ENCODE data around the gene EXOC3. TPM values are rescaled to one million over a fixed set of nuclear protein-coding genes. Genes with fewer than 3 reads are reported as not detected.

EXOC3 gene
- total RNA-seq, 2 donors from 2014 or later, result 60.2 to 89.8 TPM

- H3K4me1 Mint-ChIP-seq (ENCODE audit: low read depth in 2 of 2), result peaks cover 0 to 16% of the 10 kb centered on the region in 2 donors
- no peaks in the 10 kb centered on the region for H3K9me3 Mint-ChIP-seq
- no peaks in the 10 kb centered on the region for H3K36me3 Mint-ChIP-seq
- peaks cover under 1 to 3% of the 10 kb centered on the region in 2 donors for H3K27me3 Mint-ChIP-seq
- peak overlapping the region in 1 of 2 donors; percentile 57 for H3K27ac Mint-ChIP-seq
- ATAC-seq, result peak; percentile 52 to 83
- peak; percentile 73 for DNase-seq (ENCODE audit: low spot score)
- H3K4me3 Mint-ChIP-seq, result no peak overlapping the region
These were observed 26.9 kb upstream of the EXOC3 start for GRCh38 chr5:415928-416635.

GRCh38 chr5:416636-416960, 26.4 kb upstream of the EXOC3 start:
- Mint-ChIP-seq H3K4me3 (no peak overlapping the region), H3K27me3 (no peaks in the 10 kb centered on the region), H3K27ac (peak overlapping the region in 1 of 2 donors; percentile 57), H3K9me3 (no peaks in the 10 kb centered on the region), H3K36me3 (no peaks in the 10 kb centered on the region), H3K4me1 (ENCODE audit: low read depth in 2 of 2) (peaks cover 0 to 16% of the 10 kb centered on the region in 2 donors)
- ATAC-seq, result no peak
- no peak for DNase-seq (ENCODE audit: low spot score)

GRCh38 chr5:417301-418161, 25.4 kb upstream of the EXOC3 start:
- ATAC-seq (no peak), DNase-seq (ENCODE audit: low spot score) (no peak)
- no peaks in the 10 kb centered on the region for H3K27me3 Mint-ChIP-seq
- no peaks in the 10 kb centered on the region for H3K9me3 Mint-ChIP-seq
- H3K4me3 Mint-ChIP-seq, result no peak overlapping the region
- no peaks in the 10 kb centered on the region for H3K36me3 Mint-ChIP-seq
- peaks cover 0 to 16% of the 10 kb centered on the region in 2 donors for H3K4me1 Mint-ChIP-seq (ENCODE audit: low read depth in 2 of 2)
- no peak overlapping the region for H3K27ac Mint-ChIP-seq

- DNase-seq (ENCODE audit: low spot score) (no peak), ATAC-seq (no peak)
- Mint-ChIP-seq H3K27me3 (no peaks in the 10 kb centered on the region), H3K9me3 (no peaks in the 10 kb centered on the region), H3K4me1 (ENCODE audit: low read depth in 2 of 2) (peaks cover 0 to 22% of the 10 kb centered on the region in 2 donors), H3K27ac (no peak overlapping the region), H3K4me3 (no peak overlapping the region), H3K36me3 (no peaks in the 10 kb centered on the region)
These were observed 24.5 kb upstream of the EXOC3 start for GRCh38 chr5:418162-419121.

- Mint-ChIP-seq H3K27me3 (no peaks in the 10 kb centered on the region), H3K4me1 (ENCODE audit: low read depth in 2 of 2) (peaks cover 0 to 20% of the 10 kb centered on the region in 2 donors), H3K27ac (no peak overlapping the region), H3K9me3 (no peaks in the 10 kb centered on the region), H3K36me3 (no peaks in the 10 kb centered on the region), H3K4me3 (no peak overlapping the region)
- DNase-seq (ENCODE audit: low spot score), result no peak
- ATAC-seq, result no peak
These were observed 23.0 kb upstream of the EXOC3 start for GRCh38 chr5:419970-420369.

GRCh38 chr5:420632-421286, 22.2 kb upstream of the EXOC3 start:
- DNase-seq (ENCODE audit: low spot score) (no peak), ATAC-seq (no peak)
- H3K4me1 Mint-ChIP-seq (ENCODE audit: low read depth in 2 of 2), result peaks cover 0 to 19% of the 10 kb centered on the region in 2 donors
- no peaks in the 10 kb centered on the region for H3K9me3 Mint-ChIP-seq
- no peak overlapping the region for H3K27ac Mint-ChIP-seq
- H3K27me3 Mint-ChIP-seq, result peaks cover 0 to under 1% of the 10 kb centered on the region in 2 donors
- no peak overlapping the region for H3K4me3 Mint-ChIP-seq
- H3K36me3 Mint-ChIP-seq, result no peaks in the 10 kb centered on the region

GRCh38 chr5:421287-421880, 21.6 kb upstream of the EXOC3 start:
- H3K27me3 Mint-ChIP-seq, result peaks cover 4 to 7% of the 10 kb centered on the region in 2 donors
- H3K9me3 Mint-ChIP-seq, result no peaks in the 10 kb centered on the region
- no peaks in the 10 kb centered on the region for H3K36me3 Mint-ChIP-seq
- ATAC-seq, result no peak
- H3K27ac Mint-ChIP-seq, result no peak overlapping the region
- no peak overlapping the region for H3K4me3 Mint-ChIP-seq
- peaks cover 3 to 15% of the 10 kb centered on the region in 2 donors for H3K4me1 Mint-ChIP-seq (ENCODE audit: low read depth in 2 of 2)
- no peak for DNase-seq (ENCODE audit: low spot score)

- no peak for DNase-seq (ENCODE audit: low spot score)
- no peak overlapping the region for H3K27ac Mint-ChIP-seq
- no peaks in the 10 kb centered on the region for H3K36me3 Mint-ChIP-seq
These were observed 21.1 kb upstream of the EXOC3 start for GRCh38 chr5:421901-422300.

GRCh38 chr5:422323-423232, 20.4 kb upstream of the EXOC3 start:
- H3K4me1 Mint-ChIP-seq (ENCODE audit: low read depth in 2 of 2), result peaks cover 7 to 15% of the 10 kb centered on the region in 2 donors
- peaks cover 10 to 13% of the 10 kb centered on the region in 2 donors for H3K27me3 Mint-ChIP-seq
- no peaks in the 10 kb centered on the region for H3K9me3 Mint-ChIP-seq
- H3K4me3 Mint-ChIP-seq, result no peak overlapping the region
- no peak for DNase-seq (ENCODE audit: low spot score)
- ATAC-seq, result no peak
- H3K36me3 Mint-ChIP-seq, result no peaks in the 10 kb centered on the region
- no peak overlapping the region for H3K27ac Mint-ChIP-seq

More at GRCh38 chr5:421901-422300, 21.1 kb upstream of the EXOC3 start:
- Mint-ChIP-seq H3K27me3 (peaks cover 9 to 12% of the 10 kb centered on the region in 2 donors), H3K9me3 (no peaks in the 10 kb centered on the region), H3K4me3 (no peak overlapping the region), H3K4me1 (ENCODE audit: low read depth in 2 of 2) (peaks cover 7 to 15% of the 10 kb centered on the region in 2 donors)
- no peak for ATAC-seq

- DNase-seq (ENCODE audit: low spot score), result no peak
- Mint-ChIP-seq H3K36me3 (no peaks in the 10 kb centered on the region), H3K4me3 (no peak overlapping the region)
These were observed 19.8 kb upstream of the EXOC3 start for GRCh38 chr5:423233-423565.

GRCh38 chr5:423626-424261, 19.2 kb upstream of the EXOC3 start:
- H3K4me1 Mint-ChIP-seq (ENCODE audit: low read depth in 2 of 2), result peaks cover 7 to 15% of the 10 kb centered on the region in 2 donors
- no peaks in the 10 kb centered on the region for H3K9me3 Mint-ChIP-seq
- H3K36me3 Mint-ChIP-seq, result no peaks in the 10 kb centered on the region
- H3K27ac Mint-ChIP-seq, result no peak overlapping the region
- peaks cover 13% of the 10 kb centered on the region in 2 donors for H3K27me3 Mint-ChIP-seq
- DNase-seq (ENCODE audit: low spot score), result no peak
- no peak overlapping the region for H3K4me3 Mint-ChIP-seq
- no peak for ATAC-seq

More at GRCh38 chr5:423233-423565, 19.8 kb upstream of the EXOC3 start:
- no peaks in the 10 kb centered on the region for H3K9me3 Mint-ChIP-seq
- no peak for ATAC-seq
- peaks cover 7 to 15% of the 10 kb centered on the region in 2 donors for H3K4me1 Mint-ChIP-seq (ENCODE audit: low read depth in 2 of 2)
- H3K27me3 Mint-ChIP-seq, result peaks cover 13% of the 10 kb centered on the region in 2 donors
- H3K27ac Mint-ChIP-seq, result no peak overlapping the region
